ENCODE results near the gene BMP7. TPM values are rescaled to one million over a fixed set of nuclear protein-coding genes. Genes with fewer than 3 reads are reported as not detected.

Gene BMP7
- total RNA-seq, 1 donor from 2014 or later: 17.2 TPM

- no peaks in the 10 kb centered on the region for H3K36me3 ChIP-seq
- H3K27ac ChIP-seq: no peak overlapping the region
- no peak overlapping the region for H3K4me3 ChIP-seq
- intact Hi-C loops (cut with DNase I): no loop called here
- H3K27me3 ChIP-seq: no peaks in the 10 kb centered on the region
- no peaks in the 10 kb centered on the region for H3K9me3 ChIP-seq
- DNase-seq (ENCODE audit: extremely low spot score in 2 of 2): no peak
- no peak for TF ChIP-seq CTCF (IDR thresholded peaks at IDR 0.05)
- TF ChIP-seq POLR2AphosphoS5 (IDR thresholded peaks at IDR 0.05; ENCODE audit: insufficient read depth in 1 of 2, low read depth in 1 of 2): no peak
- peaks cover 19% of the 10 kb centered on the region for H3K4me1 ChIP-seq
Observed at GRCh38 chr20:57210054-57210910, 56.2 kb downstream of the BMP7 start.

GRCh38 chr20:57209413-57209812 is 57.0 kb downstream of the BMP7 start:
- TF ChIP-seq POLR2AphosphoS5 (IDR thresholded peaks at IDR 0.05; ENCODE audit: insufficient read depth in 1 of 2, low read depth in 1 of 2) (no peak), CTCF (IDR thresholded peaks at IDR 0.05) (no peak), POLR2A (IDR thresholded peaks at IDR 0.05) (no peak)
- no peak for DNase-seq (ENCODE audit: extremely low spot score in 2 of 2)

GRCh38 chr20:57208198-57208597 is 58.2 kb downstream of the BMP7 start:
- Histone ChIP-seq H3K27me3 (no peaks in the 10 kb centered on the region), H3K27ac (no peak overlapping the region), H3K4me3 (no peak overlapping the region), H3K4me1 (peaks cover 19% of the 10 kb centered on the region), H3K36me3 (no peaks in the 10 kb centered on the region), H3K9me3 (no peaks in the 10 kb centered on the region)
- TF ChIP-seq POLR2AphosphoS5 (IDR thresholded peaks at IDR 0.05; ENCODE audit: insufficient read depth in 1 of 2, low read depth in 1 of 2): no peak
- no peak for TF ChIP-seq CTCF (IDR thresholded peaks at IDR 0.05)
- TF ChIP-seq POLR2A (IDR thresholded peaks at IDR 0.05): no peak
- DNase-seq (ENCODE audit: extremely low spot score in 2 of 2): no peak
- intact Hi-C loops (cut with DNase I): no loop called here

More at GRCh38 chr20:57209413-57209812, 57.0 kb downstream of the BMP7 start:
- intact Hi-C loops (cut with DNase I): no loop called here
- no peak overlapping the region for H3K27ac ChIP-seq
- no peak overlapping the region for H3K4me3 ChIP-seq
- no peaks in the 10 kb centered on the region for H3K9me3 ChIP-seq
- peaks cover 19% of the 10 kb centered on the region for H3K4me1 ChIP-seq
- H3K27me3 ChIP-seq: no peaks in the 10 kb centered on the region
- no peaks in the 10 kb centered on the region for H3K36me3 ChIP-seq

GRCh38 chr20:57207251-57207650 is 59.2 kb downstream of the BMP7 start:
- intact Hi-C loops (cut with DNase I): no loop called here
- H3K27ac ChIP-seq: no peak overlapping the region
- no peaks in the 10 kb centered on the region for H3K36me3 ChIP-seq
- TF ChIP-seq POLR2A (IDR thresholded peaks at IDR 0.05): no peak
- H3K4me1 ChIP-seq: peaks cover 10% of the 10 kb centered on the region
- H3K4me3 ChIP-seq: no peak overlapping the region
- no peaks in the 10 kb centered on the region for H3K27me3 ChIP-seq
- no peak for DNase-seq (ENCODE audit: extremely low spot score in 2 of 2)
- no peaks in the 10 kb centered on the region for H3K9me3 ChIP-seq

- no peaks in the 10 kb centered on the region for H3K36me3 ChIP-seq
- no peaks in the 10 kb centered on the region for H3K27me3 ChIP-seq
- intact Hi-C loops (cut with DNase I): no loop called here
- H3K9me3 ChIP-seq: no peaks in the 10 kb centered on the region
- peak overlapping the region; percentile 9 for H3K27ac ChIP-seq
- no peak for DNase-seq (ENCODE audit: extremely low spot score in 2 of 2)
- H3K4me1 ChIP-seq: peaks cover 5% of the 10 kb centered on the region
- no peak overlapping the region for H3K4me3 ChIP-seq
- peak in 1 of 2 donors; percentile 23 for TF ChIP-seq POLR2AphosphoS5 (IDR thresholded peaks at IDR 0.05; ENCODE audit: insufficient read depth in 1 of 2, low read depth in 1 of 2)
- no peak for TF ChIP-seq CTCF (IDR thresholded peaks at IDR 0.05)
- no peak for TF ChIP-seq POLR2A (IDR thresholded peaks at IDR 0.05)
Observed at GRCh38 chr20:57205606-57206219, 60.7 kb downstream of the BMP7 start.
